PFSK-1 (cell line): ENCODE data around the gene MRPS18B.

Experiments
- FOXP2 ChIP-seq: optimal IDR thresholded peaks from 2 replicates; pipeline ENCODE3; 2011; ENCODE audit warnings: borderline replicate concordance, control low read depth, inconsistent platforms; ENCODE audit not compliant: insufficient read depth; ENCODE audit errors: extremely low read length, extremely low read depth
- POLR2AphosphoS5 ChIP-seq: IDR thresholded peaks from 2 replicates; pipeline ENCODE4 v1.6.1; 2012; ENCODE audit warnings: low read depth, mild to moderate bottlenecking, control low read depth, low read length, moderate library complexity
- REST ChIP-seq, 2 experiments: IDR thresholded peaks; 2 replicates each; pipeline versions ENCODE4 v1.6.1 to v1.8.0; 2011 to 2012; ENCODE audit warnings: low read depth in 2 of 2, low read length in 2 of 2, control low read depth in 1 of 2, inconsistent platforms in 1 of 2, mild to moderate bottlenecking in 1 of 2, moderate library complexity in 1 of 2; ENCODE audit not compliant: insufficient read depth in 1 of 2
- SIN3A ChIP-seq: IDR thresholded peaks from 2 replicates; pipeline ENCODE4 v1.6.1; 2012; ENCODE audit warnings: mild to moderate bottlenecking, low read length, moderate library complexity, borderline replicate concordance; ENCODE audit not compliant: insufficient read depth
- TAF1 ChIP-seq: IDR thresholded peaks from 2 replicates; pipeline ENCODE4 v1.6.1; 2012; ENCODE audit warnings: low read length, control low read depth, borderline replicate concordance; ENCODE audit not compliant: insufficient read depth

Gene MRPS18B

GRCh38 chr6:30590509-30590908, 27.1 kb upstream of the MRPS18B start:
- TF ChIP-seq POLR2AphosphoS5 (0 out of 2 replicates have a peak, but pooled peaks have one; percentile 27), TAF1 (no peak)

- TF ChIP-seq POLR2AphosphoS5, result no peak
- no peak for TF ChIP-seq REST (IDR thresholded peaks at IDR 0.05; ENCODE audit: insufficient read depth in 1 of 2, low read depth in 2 of 2, low read length in 2 of 2)
- no peak for TF ChIP-seq TAF1
- TF ChIP-seq FOXP2, result no peak
- TF ChIP-seq SIN3A, result no peak
Measured at GRCh38 chr6:30591008-30591407, 26.6 kb upstream of the MRPS18B start.

- TF ChIP-seq SIN3A (no peak), TAF1 (no peak), FOXP2 (no peak), REST (IDR thresholded peaks at IDR 0.05; ENCODE audit: insufficient read depth in 1 of 2, low read depth in 2 of 2, low read length in 2 of 2) (no peak), POLR2AphosphoS5 (no peak)
Measured at GRCh38 chr6:30592287-30592686, 25.4 kb upstream of the MRPS18B start.

- peak; percentile 28; the same call in 1 of the 2 replicates for TF ChIP-seq POLR2AphosphoS5
Measured at GRCh38 chr6:30597315-30598144, 20.1 kb upstream of the MRPS18B start.

GRCh38 chr6:30598912-30599624, 18.6 kb upstream of the MRPS18B start:
- no peak for TF ChIP-seq REST (IDR thresholded peaks at IDR 0.05; ENCODE audit: insufficient read depth in 1 of 2, low read depth in 2 of 2, low read length in 2 of 2)
- TF ChIP-seq FOXP2, result no peak
- no peak for TF ChIP-seq TAF1
- TF ChIP-seq SIN3A, result no peak
